ENCODE data around the gene PRPSAP1. TPM values are rescaled to one million over a fixed set of nuclear protein-coding genes. Genes with fewer than 3 reads are reported as not detected.

Gene PRPSAP1
- polyA plus RNA-seq, 3 donors, result 45.8 to 58.2 (median 51.2) TPM

DNA sequence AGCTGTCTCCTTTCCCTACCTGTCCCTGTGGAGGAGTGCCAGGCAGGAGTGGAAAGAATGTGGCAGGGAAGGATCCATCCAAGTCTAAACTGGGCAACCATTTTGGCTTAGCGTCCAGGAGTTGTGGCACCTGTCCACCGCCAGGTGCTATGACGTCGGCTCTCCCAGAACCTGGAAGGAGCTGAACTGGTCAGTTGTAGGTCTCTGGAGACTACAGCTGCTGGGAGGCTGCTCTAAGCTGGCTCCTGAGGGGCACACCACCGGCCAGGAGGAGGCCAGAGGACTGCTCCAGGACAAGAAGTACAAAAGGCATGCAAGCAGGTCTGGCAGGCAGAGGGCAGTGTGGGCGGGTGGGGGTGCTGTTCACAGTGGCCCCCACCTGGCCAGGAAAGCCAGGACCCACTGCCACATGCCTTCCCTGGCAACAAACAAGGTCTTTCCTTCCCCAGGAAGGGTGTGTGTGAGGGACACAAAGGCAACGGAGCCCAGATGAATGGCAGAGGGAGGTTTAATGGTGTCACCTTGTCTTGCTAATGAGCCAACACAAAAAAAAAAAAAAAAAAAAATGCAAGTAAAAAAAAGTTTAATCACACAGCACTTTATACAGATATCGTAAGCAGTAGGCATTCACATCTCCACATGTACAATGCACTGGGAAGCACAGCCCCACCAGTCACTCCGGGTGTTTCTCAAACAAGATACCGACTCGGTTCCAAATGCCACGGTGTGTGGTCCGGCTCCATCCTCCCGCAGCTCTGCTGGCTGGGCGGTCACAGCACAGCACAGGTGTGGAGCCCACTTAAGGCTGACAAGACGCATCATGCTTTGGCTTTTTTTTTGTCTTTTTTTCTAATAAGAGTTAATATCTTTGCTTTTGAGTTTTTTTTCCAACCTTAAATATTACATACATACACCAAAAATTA, 35.5 kb upstream of the PRPSAP1 start:
- peak overlapping the region in 1 of 7 donors; percentile 72 for H3K27ac Mint-ChIP-seq

More for the DNA sequence above, 35.5 kb upstream of the PRPSAP1 start:
- Histone ChIP-seq H3K4me2 (replicated peaks; ENCODE audit: extremely low read depth, low read length, poor library complexity, severe bottlenecking) (no peak overlapping the region), H3K4me1 (ENCODE audit: control insufficient read depth in 1 of 2, insufficient read depth in 2 of 2, low read length in 2 of 2) (peaks cover 16 to 22% of the 10 kb centered on the region in 2 donors), H3K36me3 (replicated peaks in 1 of 2; ENCODE audit: control insufficient read depth in 1 of 2, insufficient read depth in 2 of 2, low read length in 2 of 2) (peaks cover 19 to 41% of the 10 kb centered on the region in 2 donors), H3K27ac (ENCODE audit: low read depth in 1 of 2, low read length in 2 of 2) (no peak overlapping the region), H3K4me3 (replicated peaks in 1 of 3; ENCODE audit: low read depth in 2 of 3, low read length in 3 of 3) (no peak overlapping the region), H3K9me3 (replicated peaks in 1 of 2; ENCODE audit: control insufficient read depth in 1 of 2, insufficient read depth in 1 of 2, low read length in 2 of 2) (no peaks in the 10 kb centered on the region), H4K20me1 (ENCODE audit: insufficient read depth, low read length) (peaks cover 27% of the 10 kb centered on the region), H3K79me2 (ENCODE audit: insufficient read depth, low read length) (no peaks in the 10 kb centered on the region), H2AFZ (ENCODE audit: insufficient read depth, low read depth, low read length, poor library complexity, severe bottlenecking) (no peak overlapping the region), H3K27me3 (ENCODE audit: control insufficient read depth in 2 of 2, insufficient read depth in 2 of 2, low read length in 2 of 2) (peaks cover 0 to 11% of the 10 kb centered on the region in 2 donors), H3K9ac (ENCODE audit: insufficient read depth, low read length, poor library complexity, severe bottlenecking) (no peak overlapping the region)
- TF ChIP-seq, protein P1, sequence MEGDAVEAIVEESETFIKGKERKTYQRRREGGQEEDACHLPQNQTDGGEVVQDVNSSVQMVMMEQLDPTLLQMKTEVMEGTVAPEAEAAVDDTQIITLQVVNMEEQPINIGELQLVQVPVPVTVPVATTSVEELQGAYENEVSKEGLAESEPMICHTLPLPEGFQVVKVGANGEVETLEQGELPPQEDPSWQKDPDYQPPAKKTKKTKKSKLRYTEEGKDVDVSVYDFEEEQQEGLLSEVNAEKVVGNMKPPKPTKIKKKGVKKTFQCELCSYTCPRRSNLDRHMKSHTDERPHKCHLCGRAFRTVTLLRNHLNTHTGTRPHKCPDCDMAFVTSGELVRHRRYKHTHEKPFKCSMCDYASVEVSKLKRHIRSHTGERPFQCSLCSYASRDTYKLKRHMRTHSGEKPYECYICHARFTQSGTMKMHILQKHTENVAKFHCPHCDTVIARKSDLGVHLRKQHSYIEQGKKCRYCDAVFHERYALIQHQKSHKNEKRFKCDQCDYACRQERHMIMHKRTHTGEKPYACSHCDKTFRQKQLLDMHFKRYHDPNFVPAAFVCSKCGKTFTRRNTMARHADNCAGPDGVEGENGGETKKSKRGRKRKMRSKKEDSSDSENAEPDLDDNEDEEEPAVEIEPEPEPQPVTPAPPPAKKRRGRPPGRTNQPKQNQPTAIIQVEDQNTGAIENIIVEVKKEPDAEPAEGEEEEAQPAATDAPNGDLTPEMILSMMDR (IDR thresholded peaks at IDR 0.05), result no peak
- intact Hi-C loops (cut with micrococcal nuclease), result loop anchor here (5.0 to 10.0 kb wide), 2 partner anchors 37 to 116 kb away; partner anchors contain the start of genes PRPSAP1 (in 1 of the 2) and RHBDF2 (in 1 of the 2)
- Mint-ChIP-seq H3K4me1 (peaks cover 10% of the 10 kb centered on the region), H3K4me3 (no peak overlapping the region), H3K27me3 (ENCODE audit: low read depth in 3 of 3) (peaks cover 2 to 15% (median 8%) of the 10 kb centered on the region in 3 donors), H3K9me3 (peaks cover 0 to 2% (median 0%) of the 10 kb centered on the region in 7 donors), H3K36me3 (peaks cover 32 to 54% of the 10 kb centered on the region in 2 donors)
- peak in 1 of 3 donors; percentile 5 for DNase-seq
- WGBS (ENCODE audit: insufficient coverage), result 97% methylated on average over 10 of the region's 16 CpGs
